A673 (cell line): ENCODE data around the gene HOOK2. TPM values are rescaled to one million over a fixed set of nuclear protein-coding genes. Genes with fewer than 3 reads are reported as not detected.

Experiments used
- BruUV-seq: library from RNA; stranded (reverse); fragments of 400-500 nt; replicated peaks from 2 replicates; lab custom pipeline; 2021; lab: Mats Ljungman, UMichigan
- CTCF ChIA-PET: fragments of 300-600 bp; sonication (Branson Sonifier 250); formaldehyde crosslinking; loops from one replicate; lab custom pipeline; 2022; ENCODE audit warnings: antibody characterized with exemption; lab: Charles Lee
- POLR2A ChIA-PET: fragments of 300-600 bp; sonication (Branson Sonifier 250); formaldehyde crosslinking; loops from one replicate; lab custom pipeline; 2022; ENCODE audit warnings: antibody characterized with exemption; ENCODE audit not compliant: low non-redundant PET; lab: Charles Lee
- DNase-seq: peaks from one replicate; pipeline ENCODE4 v3.0.0-alpha.2; 2015; ENCODE audit warnings: low spot score
- H3K27ac ChIP-seq: fragments of 200-600 bp; sonication (generic); 2 replicates; pipeline ENCODE4 v1.5.1; 2016; ENCODE audit warnings: mixed run types, low read depth, mild to moderate bottlenecking, mixed read lengths, antibody characterized with exemption, low read length; ENCODE audit not compliant: poor library complexity, severe bottlenecking
- H3K27me3 ChIP-seq: fragments of 200-600 bp; sonication (generic); replicated peaks from 2 replicates; pipeline ENCODE4 v1.6.1; 2017; ENCODE audit warnings: mixed run types, low read depth, mild to moderate bottlenecking, mixed read lengths, antibody characterized with exemption, low read length; ENCODE audit not compliant: insufficient read depth, poor library complexity
- H3K36me3 ChIP-seq: fragments of 200-600 bp; sonication (generic); 2 replicates; pipeline ENCODE4 v1.6.1; 2016; ENCODE audit warnings: mixed run types, mild to moderate bottlenecking, mixed read lengths, antibody characterized with exemption, low read length; ENCODE audit not compliant: insufficient read depth, poor library complexity, severe bottlenecking
- H3K4me1 ChIP-seq: fragments of 200-600 bp; sonication (generic); 2 replicates; pipeline ENCODE4 v1.6.1; 2017; ENCODE audit warnings: mixed run types, mild to moderate bottlenecking, mixed read lengths, antibody characterized with exemption, low read length; ENCODE audit not compliant: insufficient read depth, poor library complexity, severe bottlenecking
- H3K4me3 ChIP-seq: fragments of 200-600 bp; sonication (generic); 2 replicates; pipeline ENCODE4 v1.5.1; 2016; ENCODE audit warnings: low read depth, mixed run types, mild to moderate bottlenecking, mixed read lengths, low read length; ENCODE audit not compliant: poor library complexity, severe bottlenecking
- H3K9me3 ChIP-seq: fragments of 200-600 bp; sonication (generic); 2 replicates; pipeline ENCODE4 v1.6.1; 2016; ENCODE audit warnings: mixed run types, low read depth, mild to moderate bottlenecking, mixed read lengths, antibody characterized with exemption, low read length; ENCODE audit not compliant: poor library complexity, severe bottlenecking
- CTCF ChIP-seq: fragments of 300-800, 200-600 bp; sonication (generic); conservative IDR thresholded peaks from 2 replicates; pipeline ENCODE4 v1.5.1; 2017; ENCODE audit warnings: low read depth, mild to moderate bottlenecking, antibody characterized with exemption, low read length, moderate library complexity, mixed read lengths
- EZH2 ChIP-seq: fragments of 200-600 bp; sonication (generic); IDR thresholded peaks from 2 replicates; pipeline ENCODE4 v1.6.1; 2017; ENCODE audit warnings: borderline replicate concordance, low read depth, mild to moderate bottlenecking, mixed read lengths, antibody characterized with exemption, low read length; ENCODE audit not compliant: poor library complexity, severe bottlenecking
- intact Hi-C: fragments of 100-400 bp; cut with micrococcal nuclease; formaldehyde crosslinking; loops from one replicate; pipeline ENCODE4 v1.10.0; 2022; ENCODE audit not compliant: unreplicated experiment
- total RNA-seq: library from RNA; stranded (reverse); gene quantifications from 2 replicates; pipeline ENCODE4 v1.2.3, GENCODE V29; 2021

Gene HOOK2
- total RNA-seq, 1 experiment from 2014 or later: 25.8 TPM

GRCh38 chr19:12721656-12722565, 53.4 kb downstream of the HOOK2 start:
- CTCF ChIA-PET: interaction anchor here (0.6 to 1.2 kb wide), 3 partner anchors 38 to 77 kb away, joined by 3 to 8 read pairs (median 4); no protein-coding TSS in a partner anchor
- no peaks in the 10 kb centered on the region for H3K27me3 ChIP-seq
- no peaks in the 10 kb centered on the region for H3K9me3 ChIP-seq
- BruUV-seq: no TSS peak
- peaks cover 25% of the 10 kb centered on the region for H3K36me3 ChIP-seq
- peak overlapping the region; percentile 98 for H3K27ac ChIP-seq
- no peak for TF ChIP-seq EZH2
- TF ChIP-seq CTCF: no peak
- intact Hi-C loops: no loop called here
- POLR2A ChIA-PET: interaction anchor here (0.5 to 0.7 kb wide), 7 partner anchors 17 to 796 kb away, joined by 3 to 24 read pairs (median 5); no protein-coding TSS in a partner anchor
- peaks cover 5% of the 10 kb centered on the region for H3K4me1 ChIP-seq
- H3K4me3 ChIP-seq: peak overlapping the region; percentile 94
- DNase-seq: peak; percentile 86

- intact Hi-C loops: no loop called here
- no peak for DNase-seq
- Histone ChIP-seq H3K27ac (peak overlapping the region; percentile 98), H3K27me3 (no peaks in the 10 kb centered on the region), H3K4me1 (peaks cover 5% of the 10 kb centered on the region), H3K36me3 (peaks cover 31% of the 10 kb centered on the region), H3K9me3 (no peaks in the 10 kb centered on the region), H3K4me3 (peak overlapping the region; percentile 94)
- no TSS peak for BruUV-seq
- ChIA-PET POLR2A (no interaction called here), CTCF (no interaction called here)
- no peak for TF ChIP-seq CTCF
- no peak for TF ChIP-seq EZH2
Observed at GRCh38 chr19:12720851-12721655, 54.3 kb downstream of the HOOK2 start.

- no peak for DNase-seq
- peak overlapping the region; percentile 98 for H3K27ac ChIP-seq
- BruUV-seq: no TSS peak
- H3K4me1 ChIP-seq: peaks cover 5% of the 10 kb centered on the region
- no peaks in the 10 kb centered on the region for H3K9me3 ChIP-seq
- intact Hi-C loops: no loop called here
- CTCF ChIA-PET: no interaction called here
- peaks cover 39% of the 10 kb centered on the region for H3K36me3 ChIP-seq
- POLR2A ChIA-PET: no interaction called here
- TF ChIP-seq CTCF (no peak), EZH2 (no peak)
- H3K4me3 ChIP-seq: peak overlapping the region; percentile 94
- no peaks in the 10 kb centered on the region for H3K27me3 ChIP-seq
Observed at GRCh38 chr19:12720296-12720695, 55.1 kb downstream of the HOOK2 start.
